Body of pancreas (tissue), 4 donors: Measurements from ENCODE around the gene ANKRD17. TPM values are rescaled to one million over a fixed set of nuclear protein-coding genes. Genes with fewer than 3 reads are reported as not detected.

Experiments
- ATAC-seq: fragments of 150-250 bp; one replicate; pipeline ENCODE4 v1.9.1; 2016
- DNase-seq, 4 donors: peaks; one replicate each; pipeline ENCODE4 v3.0.0-alpha.2; 2019
- H3K27ac ChIP-seq, 4 donors: fragments of 200-600 bp; sonication (generic); 1 replicate in 3 of 4; 2 replicates in 1 of 4; pipeline versions ENCODE4 v1.5.1 to v1.6.1; 2016 to 2019; ENCODE audit warnings: mild to moderate bottlenecking in 1 of 4, mixed read lengths in 1 of 4, moderate library complexity in 1 of 4
- H3K27me3 ChIP-seq, 2 donors: fragments of 200-600 bp; sonication (generic); one replicate each; pipeline ENCODE4 v1.6.0; 2016; ENCODE audit warnings: mild to moderate bottlenecking in 1 of 2
- H3K36me3 ChIP-seq, 2 donors: fragments of 200-600 bp; sonication (generic); replicated peaks in 1 of 2; 2 replicates each; pipeline ENCODE4 v1.5.1; 2016; ENCODE audit warnings: low read depth in 2 of 2; ENCODE audit not compliant: insufficient read depth in 1 of 2
- H3K4me1 ChIP-seq: fragments of 200-600 bp; sonication (generic); one replicate; pipeline ENCODE4 v1.6.0; 2016
- H3K4me3 ChIP-seq, 2 donors: fragments of 200-600 bp; sonication (generic); 1 replicate in 1 of 2; 2 replicates in 1 of 2; pipeline ENCODE4 v1.5.1; 2016 to 2019
- H3K9me3 ChIP-seq, 3 donors: fragments of 200-600 bp; sonication (generic); 1 replicate in 2 of 3; 2 replicates in 1 of 3; pipeline ENCODE4 v1.5.1; 2016
- POLR2A ChIP-seq, 3 donors: fragments of 450-650 bp; IDR thresholded peaks; one replicate each; pipeline ENCODE4 v1.6.1; 2016; ENCODE audit warnings: antibody characterized with exemption in 3 of 3, mild to moderate bottlenecking in 2 of 3
- WGBS, 2 donors: methylation state at CpG; one replicate each; pipeline ENCODE4 v1.1.5; 2017; 5-methylcytosine and 5-hydroxymethylcytosine counted together
- intact Hi-C: fragments of 100-400 bp; cut with DNase I; formaldehyde crosslinking; loops from one replicate; pipeline ENCODE4 v1.15.1; 2023
- total RNA-seq, 2 donors: library from RNA; depleted of rRNA; stranded (reverse); fragments of >200 nt; gene quantifications; one replicate each; pipeline ENCODE4 v1.1.0, GENCODE V29; 2016
- TF ChIP-seq, protein P1 (sequence below), 7 experiments: fragments of 450-650 bp in 4 of 7; fragments of 200-600 bp in 3 of 7; sonication (generic) in 3 of 7; IDR thresholded peaks; one replicate each; pipeline ENCODE4 v1.5.1; 2016 to 2019; ENCODE audit warnings: antibody characterized with exemption in 7 of 7

ANKRD17 gene
- total RNA-seq, 2 donors from 2014 or later: 32.4 to 36.3 TPM

GRCh38 chr4:73222466-73223257 is 35.9 kb downstream of the ANKRD17 start:
- Histone ChIP-seq H3K27me3 (no peaks in the 10 kb centered on the region), H3K4me1 (peaks cover 30% of the 10 kb centered on the region), H3K27ac (peak overlapping the region; percentile 76 to 95 (median 86)), H3K36me3 (no peaks in the 10 kb centered on the region), H3K9me3 (no peaks in the 10 kb centered on the region), H3K4me3 (peak overlapping the region in 1 of 2 donors; percentile 38)
- peak; percentile 45 to 93 (median 91) for TF ChIP-seq POLR2A (IDR thresholded peaks at IDR 0.05)
- TF ChIP-seq, protein P1, sequence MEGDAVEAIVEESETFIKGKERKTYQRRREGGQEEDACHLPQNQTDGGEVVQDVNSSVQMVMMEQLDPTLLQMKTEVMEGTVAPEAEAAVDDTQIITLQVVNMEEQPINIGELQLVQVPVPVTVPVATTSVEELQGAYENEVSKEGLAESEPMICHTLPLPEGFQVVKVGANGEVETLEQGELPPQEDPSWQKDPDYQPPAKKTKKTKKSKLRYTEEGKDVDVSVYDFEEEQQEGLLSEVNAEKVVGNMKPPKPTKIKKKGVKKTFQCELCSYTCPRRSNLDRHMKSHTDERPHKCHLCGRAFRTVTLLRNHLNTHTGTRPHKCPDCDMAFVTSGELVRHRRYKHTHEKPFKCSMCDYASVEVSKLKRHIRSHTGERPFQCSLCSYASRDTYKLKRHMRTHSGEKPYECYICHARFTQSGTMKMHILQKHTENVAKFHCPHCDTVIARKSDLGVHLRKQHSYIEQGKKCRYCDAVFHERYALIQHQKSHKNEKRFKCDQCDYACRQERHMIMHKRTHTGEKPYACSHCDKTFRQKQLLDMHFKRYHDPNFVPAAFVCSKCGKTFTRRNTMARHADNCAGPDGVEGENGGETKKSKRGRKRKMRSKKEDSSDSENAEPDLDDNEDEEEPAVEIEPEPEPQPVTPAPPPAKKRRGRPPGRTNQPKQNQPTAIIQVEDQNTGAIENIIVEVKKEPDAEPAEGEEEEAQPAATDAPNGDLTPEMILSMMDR (IDR thresholded peaks at IDR 0.05): peak in 1 of 7 experiments; percentile 5
- DNase-seq (peak; percentile 66 to 90 (median 78)), ATAC-seq (peak; percentile 100)
- WGBS, 2 donors: 0 to 1% methylated on average over 6 of the region's 6 CpGs
- intact Hi-C loops: no loop called here

- ATAC-seq: no peak
- H3K27ac ChIP-seq: peak overlapping the region in 2 of 4 donors; percentile 78 to 94
- H3K9me3 ChIP-seq: no peaks in the 10 kb centered on the region
- peak in 1 of 3 donors; percentile 4 for TF ChIP-seq POLR2A (IDR thresholded peaks at IDR 0.05)
- TF ChIP-seq, protein P1 (IDR thresholded peaks at IDR 0.05): no peak
- no peaks in the 10 kb centered on the region for H3K36me3 ChIP-seq
- intact Hi-C loops: no loop called here
- H3K4me3 ChIP-seq: peak overlapping the region in 1 of 2 donors; percentile 38
- no peak for DNase-seq
- H3K4me1 ChIP-seq: peaks cover 30% of the 10 kb centered on the region
- WGBS, 2 donors: 32 to 50% methylated on average over 2 of the region's 2 CpGs
- H3K27me3 ChIP-seq: no peaks in the 10 kb centered on the region
Observed at GRCh38 chr4:73221734-73222133, 36.9 kb downstream of the ANKRD17 start.

DNA sequence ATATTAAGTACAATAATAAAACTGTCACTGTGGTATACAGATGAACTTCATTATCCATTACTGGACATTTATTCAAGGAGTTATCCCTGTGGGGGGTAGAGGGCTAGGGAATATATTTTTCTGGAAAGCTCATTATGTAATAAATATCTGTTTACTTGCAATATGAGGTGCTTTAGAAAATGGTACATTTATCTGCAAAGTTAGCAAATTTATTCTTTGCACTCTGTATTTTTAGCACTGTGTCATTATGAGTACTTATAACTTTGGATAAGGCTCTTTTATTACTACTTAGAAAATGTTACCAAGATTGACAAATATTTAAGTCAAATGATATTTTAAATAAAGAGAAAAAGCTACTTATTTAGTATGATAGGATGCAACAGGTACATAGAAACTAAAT is 37.8 kb downstream of the ANKRD17 start:
- peaks cover 30% of the 10 kb centered on the region for H3K4me1 ChIP-seq
- DNase-seq (no peak), ATAC-seq (no peak)
- H3K4me3 ChIP-seq: peak overlapping the region in 1 of 2 donors; percentile 17
- no peaks in the 10 kb centered on the region for H3K27me3 ChIP-seq
- TF ChIP-seq, protein P1 (IDR thresholded peaks at IDR 0.05): no peak
- TF ChIP-seq POLR2A (IDR thresholded peaks at IDR 0.05): no peak
- H3K27ac ChIP-seq: no peak overlapping the region
- intact Hi-C loops: no loop called here
- H3K36me3 ChIP-seq: no peaks in the 10 kb centered on the region
- H3K9me3 ChIP-seq: no peaks in the 10 kb centered on the region

DNA sequence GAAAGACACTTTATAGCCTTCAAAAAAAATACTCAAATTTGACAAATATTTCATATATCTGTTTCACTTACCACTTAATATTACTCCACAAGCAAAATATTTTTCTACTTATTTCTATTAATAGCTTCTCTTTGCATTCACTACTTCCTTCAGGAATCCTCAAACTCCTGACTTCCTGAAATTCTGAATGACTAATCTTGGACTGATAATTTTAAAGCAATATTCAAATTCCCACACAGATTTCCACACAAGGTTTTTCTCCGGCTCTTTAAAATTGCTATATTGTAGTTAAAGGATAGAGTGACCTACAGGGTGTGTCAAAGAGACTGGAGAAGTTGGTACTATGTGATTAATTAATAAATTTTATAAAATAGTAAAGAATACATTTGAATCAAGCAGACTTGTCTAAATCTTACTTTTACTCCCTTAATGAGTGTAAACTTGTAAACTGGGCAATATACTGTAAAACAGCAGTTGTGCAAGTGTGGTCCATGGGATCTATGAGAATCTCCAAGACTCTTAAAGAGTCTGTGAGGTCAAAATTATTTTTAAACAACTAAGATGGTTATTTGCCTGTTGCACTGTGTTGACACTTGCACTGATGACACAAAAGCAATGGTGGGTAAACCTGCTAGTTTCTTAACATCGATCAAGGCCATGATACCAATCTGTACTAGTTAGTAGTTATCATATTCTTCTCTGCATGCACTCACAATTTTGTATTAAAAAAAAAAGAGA is 44.5 kb downstream of the ANKRD17 start:
- no peak for DNase-seq
- no peaks in the 10 kb centered on the region for H3K27me3 ChIP-seq
- no peak for TF ChIP-seq POLR2A (IDR thresholded peaks at IDR 0.05)
- TF ChIP-seq, protein P1 (IDR thresholded peaks at IDR 0.05): no peak
- H3K9me3 ChIP-seq: no peaks in the 10 kb centered on the region
- ATAC-seq: no peak
- intact Hi-C loops: no loop called here
- H3K36me3 ChIP-seq: no peaks in the 10 kb centered on the region
- 50 to 80% methylated on average over 2 of the region's 2 CpGs for WGBS, 2 donors
- H3K27ac ChIP-seq: no peak overlapping the region
- H3K4me1 ChIP-seq: peaks cover 4% of the 10 kb centered on the region
- H3K4me3 ChIP-seq: no peak overlapping the region
